Endodermal cell (in vitro differentiated cells): ENCODE measurements around the gene OR8H3. TPM values are rescaled to one million over a fixed set of nuclear protein-coding genes. Genes with fewer than 3 reads are reported as not detected.

Experiments
- DNase-seq: peaks from one replicate; pipeline ENCODE4 v3.0.0-alpha.2; 2017
- H3K27ac ChIP-seq: 2 replicates; pipeline ENCODE4 v1.5.1; 2013; ENCODE audit warnings: mild to moderate bottlenecking, low read depth, low read length, moderate library complexity
- H3K27me3 ChIP-seq: 2 replicates; pipeline ENCODE4 v1.6.1; 2013; ENCODE audit warnings: mild to moderate bottlenecking, low read length, moderate library complexity; ENCODE audit not compliant: insufficient read depth, control insufficient read depth, poor library complexity, severe bottlenecking
- H3K36me3 ChIP-seq: 2 replicates; pipeline ENCODE4 v1.7.0; 2013; ENCODE audit warnings: mild to moderate bottlenecking, low read length, moderate library complexity; ENCODE audit not compliant: control insufficient read depth, insufficient read depth
- H3K4me1 ChIP-seq: one replicate; pipeline ENCODE4 v1.7.0; 2013; ENCODE audit warnings: low read length; ENCODE audit not compliant: control insufficient read depth, insufficient read depth
- H3K4me3 ChIP-seq: 2 replicates; pipeline ENCODE4 v1.5.1; 2013; ENCODE audit warnings: mild to moderate bottlenecking, low read length, moderate library complexity
- H3K9ac ChIP-seq: 2 replicates; pipeline ENCODE4 v1.6.1; 2013; ENCODE audit warnings: mild to moderate bottlenecking, low read length, moderate library complexity; ENCODE audit not compliant: poor library complexity, severe bottlenecking; ENCODE audit errors: extremely low read depth
- H3K9me3 ChIP-seq: 2 replicates; pipeline ENCODE4 v1.6.1; 2013; ENCODE audit warnings: mild to moderate bottlenecking, low read length, moderate library complexity; ENCODE audit not compliant: control insufficient read depth
- H3K27ac Mint-ChIP-seq: 2 replicates; pipeline ENCODE4 v1.8.0; 2020; ENCODE audit warnings: mixed read lengths
- H3K27me3 Mint-ChIP-seq: 2 replicates; pipeline ENCODE4 v1.8.0; 2021; ENCODE audit warnings: mild to moderate bottlenecking, mixed read lengths; ENCODE audit not compliant: insufficient read depth
- H3K36me3 Mint-ChIP-seq: 2 replicates; pipeline ENCODE4 v1.8.0; 2020; ENCODE audit warnings: low read depth, mixed read lengths
- H3K4me1 Mint-ChIP-seq: 2 replicates; pipeline ENCODE4 v1.8.0; 2020; ENCODE audit warnings: mixed read lengths
- H3K4me3 Mint-ChIP-seq: 2 replicates; pipeline ENCODE4 v1.8.0; 2020; ENCODE audit warnings: mild to moderate bottlenecking, moderate library complexity, mixed read lengths
- H3K9me3 Mint-ChIP-seq: 2 replicates; pipeline ENCODE4 v1.8.0; 2020; ENCODE audit warnings: mild to moderate bottlenecking, mixed read lengths
- WGBS, 2 experiments: methylation state at CpG; one replicate each; pipeline versions ENCODE4 v1.1.5 to v1.1.7; 2013; ENCODE audit warnings: missing lambda C conversion rate in 2 of 2, mixed read lengths in 1 of 2; ENCODE audit not compliant: insufficient coverage in 1 of 2, insufficient read length in 1 of 2; 5-methylcytosine and 5-hydroxymethylcytosine counted together
- total RNA-seq, 2 donors: library from RNA; stranded (reverse); fragmentation: NEBNext Ultra II Directional in 1 of 2; extraction: Animal tissue kit (Norgen Biotek cat#: 25700) in 1 of 2; gene quantifications; 2 replicates in 1 of 2; 3 replicates in 1 of 2; pipeline ENCODE4 v1.2.1, GENCODE V29; 2021
- TF ChIP-seq, protein P1 (sequence below): fragments of 200-600 bp; sonication (generic); conservative IDR thresholded peaks from 2 replicates; pipeline ENCODE4 v1.5.0; 2021; ENCODE audit warnings: antibody characterized with exemption, mild to moderate bottlenecking

Gene OR8H3
- total RNA-seq, 2 donors from 2014 or later: not detected

DNA sequence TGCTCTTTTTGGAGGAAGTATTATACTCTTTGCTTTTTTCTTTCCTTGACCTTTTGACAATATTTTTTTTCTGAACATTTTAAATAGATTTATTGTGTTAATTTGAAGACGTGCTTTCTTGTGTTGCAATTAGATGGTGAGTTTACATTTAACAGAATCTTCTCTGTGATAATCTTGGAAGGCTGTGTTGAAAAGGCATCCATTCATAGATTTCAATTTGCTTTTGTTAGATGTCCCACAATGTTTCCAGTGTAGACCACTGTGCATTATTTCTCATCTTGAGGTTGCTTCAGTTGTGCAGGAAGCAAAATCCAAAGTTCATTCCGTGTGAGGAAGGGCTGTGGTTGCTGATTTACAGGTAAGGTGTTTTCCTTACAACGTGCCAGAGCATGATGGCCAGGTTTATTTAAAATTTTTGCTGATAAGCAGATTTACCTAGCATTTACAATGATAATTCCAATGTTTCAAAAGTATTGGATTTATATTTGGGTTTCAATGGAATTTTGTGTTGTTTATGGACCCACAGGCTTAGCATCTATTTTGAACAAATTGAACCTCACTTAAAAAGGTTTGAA lies 50.2 kb downstream of the OR8H3 start:
- Mint-ChIP-seq H3K9me3 (no peaks in the 10 kb centered on the region), H3K36me3 (no peaks in the 10 kb centered on the region), H3K4me1 (peaks cover 5% of the 10 kb centered on the region), H3K4me3 (no peak overlapping the region), H3K27ac (no peak overlapping the region), H3K27me3 (no peaks in the 10 kb centered on the region)
- H3K4me1 ChIP-seq: no peaks in the 10 kb centered on the region
- 92 to 96% methylated on average over 2 to 3 of the region's 3 CpGs for WGBS, 2 experiments
- DNase-seq: no peak
- H3K4me3 ChIP-seq: no peak overlapping the region
- H3K27ac ChIP-seq: no peak overlapping the region
- H3K9ac ChIP-seq: no peak overlapping the region
- no peaks in the 10 kb centered on the region for H3K36me3 ChIP-seq
- H3K27me3 ChIP-seq: no peaks in the 10 kb centered on the region
- H3K9me3 ChIP-seq: no peaks in the 10 kb centered on the region
- TF ChIP-seq, protein P1, sequence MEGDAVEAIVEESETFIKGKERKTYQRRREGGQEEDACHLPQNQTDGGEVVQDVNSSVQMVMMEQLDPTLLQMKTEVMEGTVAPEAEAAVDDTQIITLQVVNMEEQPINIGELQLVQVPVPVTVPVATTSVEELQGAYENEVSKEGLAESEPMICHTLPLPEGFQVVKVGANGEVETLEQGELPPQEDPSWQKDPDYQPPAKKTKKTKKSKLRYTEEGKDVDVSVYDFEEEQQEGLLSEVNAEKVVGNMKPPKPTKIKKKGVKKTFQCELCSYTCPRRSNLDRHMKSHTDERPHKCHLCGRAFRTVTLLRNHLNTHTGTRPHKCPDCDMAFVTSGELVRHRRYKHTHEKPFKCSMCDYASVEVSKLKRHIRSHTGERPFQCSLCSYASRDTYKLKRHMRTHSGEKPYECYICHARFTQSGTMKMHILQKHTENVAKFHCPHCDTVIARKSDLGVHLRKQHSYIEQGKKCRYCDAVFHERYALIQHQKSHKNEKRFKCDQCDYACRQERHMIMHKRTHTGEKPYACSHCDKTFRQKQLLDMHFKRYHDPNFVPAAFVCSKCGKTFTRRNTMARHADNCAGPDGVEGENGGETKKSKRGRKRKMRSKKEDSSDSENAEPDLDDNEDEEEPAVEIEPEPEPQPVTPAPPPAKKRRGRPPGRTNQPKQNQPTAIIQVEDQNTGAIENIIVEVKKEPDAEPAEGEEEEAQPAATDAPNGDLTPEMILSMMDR: no peak

Other genes with a start within 250 kb of the OR8H3 start
- not detected for gene TRIM51, start 239.1 kb upstream of the OR8H3 start, total RNA-seq
- not detected for gene OR5W2, start 207.8 kb upstream of the OR8H3 start, total RNA-seq
- not detected for gene OR5I1, start 186.0 kb upstream of the OR8H3 start, total RNA-seq
- not detected for gene OR10AG1, start 152.4 kb upstream of the OR8H3 start, total RNA-seq
- gene OR5F1, start 127.7 kb upstream of the OR8H3 start, total RNA-seq: not detected
- not detected for gene OR5AS1, start 94.7 kb upstream of the OR8H3 start, total RNA-seq
- gene OR8I2, start 29.1 kb upstream of the OR8H3 start, total RNA-seq: not detected
- gene OR8H2, start 18.7 kb upstream of the OR8H3 start, total RNA-seq: not detected
- gene OR8J3, start 17.8 kb downstream of the OR8H3 start, total RNA-seq: not detected
- not detected for gene OR8K5, start 37.9 kb downstream of the OR8H3 start, total RNA-seq
- gene OR5J2, start 54.2 kb downstream of the OR8H3 start, total RNA-seq: not detected
- gene OR5T2, start 111.9 kb downstream of the OR8H3 start, total RNA-seq: not detected
- gene OR5T3, start 129.9 kb downstream of the OR8H3 start, total RNA-seq: not detected
- not detected for gene OR5T1, start 151.8 kb downstream of the OR8H3 start, total RNA-seq
- gene OR8H1, start 169.9 kb downstream of the OR8H3 start, total RNA-seq: not detected
- gene OR8K3, start 192.8 kb downstream of the OR8H3 start, total RNA-seq: not detected
- gene OR8K1, start 223.7 kb downstream of the OR8H3 start, total RNA-seq: not detected
- not detected for gene OR8J1, start 231.9 kb downstream of the OR8H3 start, total RNA-seq